MM.1S (cell line): ENCODE data around the gene NCOA1.
"Not testable (repeated sequence)": the region's sequence is repeated elsewhere in the genome, so short reads cannot be mapped to it uniquely, and the experiment has no call there.

ENCODE experiments used
- DNase-seq: peaks from one replicate; pipeline ENCODE4 v3.0.0-alpha.2; 2015
- H2AFZ ChIP-seq: fragments of 300-600 bp; sonication (generic); 2 replicates; pipeline ENCODE4 v1.6.0; 2016; ENCODE audit warnings: antibody characterized with exemption, low read length
- H3F3A ChIP-seq: fragments of 300-600 bp; sonication (generic); 2 replicates; pipeline ENCODE4 v1.6.1; 2016; ENCODE audit warnings: mild to moderate bottlenecking, antibody characterized with exemption, low read length, moderate library complexity, mixed read lengths; ENCODE audit not compliant: insufficient read depth
- H3K27ac ChIP-seq: fragments of 300-600 bp; sonication (generic); 2 replicates; pipeline ENCODE4 v1.5.1; 2016; ENCODE audit warnings: mild to moderate bottlenecking, low read length
- H3K27me3 ChIP-seq: fragments of 300-600 bp; sonication (generic); replicated peaks from 2 replicates; pipeline ENCODE4 v1.6.0; 2016; ENCODE audit warnings: low read length; ENCODE audit not compliant: insufficient read depth
- H3K36me3 ChIP-seq: fragments of 300-600 bp; sonication (generic); replicated peaks from 2 replicates; pipeline ENCODE4 v1.6.1; 2016; ENCODE audit warnings: mild to moderate bottlenecking, low read length, mixed read lengths; ENCODE audit not compliant: insufficient read depth
- H3K4me1 ChIP-seq: fragments of 300-600 bp; sonication (generic); 2 replicates; pipeline ENCODE4 v1.6.1; 2016; ENCODE audit warnings: low read length, mixed read lengths
- H3K4me2 ChIP-seq: fragments of 300-600 bp; sonication (generic); 2 replicates; pipeline ENCODE4 v1.6.0; 2016; ENCODE audit warnings: low read depth, low read length
- H3K4me3 ChIP-seq: fragments of 300-600 bp; sonication (generic); 2 replicates; pipeline ENCODE4 v1.5.1; 2016; ENCODE audit warnings: low read length, mixed read lengths
- H3K79me2 ChIP-seq: fragments of 300-600 bp; sonication (generic); 2 replicates; pipeline ENCODE4 v1.6.1; 2016; ENCODE audit warnings: mixed run types, low read length, mixed read lengths
- H3K9ac ChIP-seq: fragments of 300-600 bp; sonication (generic); 2 replicates; pipeline ENCODE4 v1.6.1; 2016; ENCODE audit warnings: low read length, mixed read lengths
- H3K9me2 ChIP-seq: fragments of 300-600 bp; sonication (generic); replicated peaks from 2 replicates; pipeline ENCODE4 v1.6.1; 2016; ENCODE audit warnings: mild to moderate bottlenecking, low read length, mixed read lengths; ENCODE audit not compliant: insufficient read depth
- H3K9me3 ChIP-seq: fragments of 300-600 bp; sonication (generic); replicated peaks from 2 replicates; pipeline ENCODE4 v1.6.1; 2016; ENCODE audit warnings: mild to moderate bottlenecking, low read length, mixed read lengths; ENCODE audit not compliant: insufficient read depth
- H4K20me1 ChIP-seq: fragments of 300-600 bp; sonication (generic); 2 replicates; pipeline ENCODE4 v1.6.1; 2016; ENCODE audit warnings: mild to moderate bottlenecking, low read length, moderate library complexity, mixed read lengths; ENCODE audit not compliant: insufficient read depth
- CTCF ChIP-seq: fragments of 300-600 bp; sonication (generic); IDR thresholded peaks from 2 replicates; pipeline ENCODE4 v1.5.1; 2016; ENCODE audit warnings: antibody characterized with exemption, low read length, mixed read lengths
- EZH2 ChIP-seq: fragments of 300-600 bp; sonication (generic); optimal IDR thresholded peaks from 2 replicates; pipeline ENCODE3; 2017; ENCODE audit warnings: low read depth, mild to moderate bottlenecking, antibody characterized with exemption, low read length, mixed read lengths
- EZH2phosphoT487 ChIP-seq: fragments of 300-600 bp; sonication (generic); IDR thresholded peaks from 2 replicates; pipeline ENCODE4 v1.6.1; 2018; ENCODE audit warnings: antibody characterized with exemption, low read length

NCOA1 gene

GRCh38 chr2:24797644-24798043 lies 306.6 kb downstream of the NCOA1 start:
- no peak overlapping the region for H3K9ac ChIP-seq
- H2AFZ ChIP-seq = no peak overlapping the region
- TF ChIP-seq EZH2 = no peak
- DNase-seq = no peak
- H4K20me1 ChIP-seq = no peaks in the 10 kb centered on the region
- H3K4me1 ChIP-seq = no peaks in the 10 kb centered on the region
- no peak overlapping the region for H3K27ac ChIP-seq
- H3K4me3 ChIP-seq = no peak overlapping the region
- no peaks in the 10 kb centered on the region for H3K9me2 ChIP-seq
- H3K9me3 ChIP-seq = no peaks in the 10 kb centered on the region
- no peaks in the 10 kb centered on the region for H3K36me3 ChIP-seq
- peaks cover 68% of the 10 kb centered on the region for H3K79me2 ChIP-seq
- H3K4me2 ChIP-seq = no peak overlapping the region
- H3F3A ChIP-seq = peaks cover 2% of the 10 kb centered on the region; the same call in 1 of the 2 replicates
- H3K27me3 ChIP-seq = no peaks in the 10 kb centered on the region

- H3K9me3 ChIP-seq, H3K4me1 ChIP-seq, H3K36me3 ChIP-seq, H3K4me3 ChIP-seq, H3F3A ChIP-seq, H3K9me2 ChIP-seq, H3K27me3 ChIP-seq, H3K9ac ChIP-seq, H3K27ac ChIP-seq, DNase-seq, H4K20me1 ChIP-seq, H2AFZ ChIP-seq, H3K4me2 ChIP-seq: not testable (repeated sequence)
- peaks cover 46% of the 10 kb centered on the region for H3K79me2 ChIP-seq
Measured at GRCh38 chr2:24800487-24800886, 309.4 kb downstream of the NCOA1 start.

GRCh38 chr2:24805811-24806660 lies 315.0 kb downstream of the NCOA1 start:
- not testable (repeated sequence) for H3K9me2 ChIP-seq, DNase-seq, H4K20me1 ChIP-seq, H3K36me3 ChIP-seq, H2AFZ ChIP-seq, H3K4me2 ChIP-seq, H3K9me3 ChIP-seq, H3K4me1 ChIP-seq, H3F3A ChIP-seq, H3K27me3 ChIP-seq, H3K4me3 ChIP-seq, H3K27ac ChIP-seq, H3K9ac ChIP-seq
- H3K79me2 ChIP-seq = peaks cover 55% of the 10 kb centered on the region

GRCh38 chr2:24806661-24807036 lies 315.6 kb downstream of the NCOA1 start:
- Histone ChIP-seq H3K4me2 (no peak overlapping the region), H3K4me1 (no peaks in the 10 kb centered on the region), H4K20me1 (no peaks in the 10 kb centered on the region), H3K79me2 (peaks cover 55% of the 10 kb centered on the region), H3F3A (peaks cover 6% of the 10 kb centered on the region; the same call in 1 of the 2 replicates), H3K27ac (no peak overlapping the region), H3K9ac (no peak overlapping the region), H3K9me3 (no peaks in the 10 kb centered on the region), H3K36me3 (no peaks in the 10 kb centered on the region), H3K9me2 (no peaks in the 10 kb centered on the region), H3K27me3 (no peaks in the 10 kb centered on the region), H3K4me3 (no peak overlapping the region), H2AFZ (no peak overlapping the region)
- TF ChIP-seq EZH2phosphoT487 (no peak), EZH2 (no peak), CTCF (no peak)
- DNase-seq = no peak
